GM18507 (cell line): ENCODE measurements around the gene TTLL13.
"Not testable (repeated sequence)": the region's sequence is repeated elsewhere in the genome, so short reads cannot be mapped to it uniquely, and the experiment has no call there.

Source experiments
- DNase-seq: peaks from one replicate; pipeline ENCODE4 v3.0.0; 2011; ENCODE audit warnings: low read depth; ENCODE audit not compliant: insufficient read length; ENCODE audit errors: extremely low spot score
- FAIRE-seq: peaks from 2 replicates; lab custom pipeline; 2011; peaks lifted over from hg19 to GRCh38; lab: Jason Lieb, UNC

The TTLL13 gene

GRCh38 chr15:90301707-90302300 is 52.4 kb downstream of the TTLL13 start:
- DNase-seq (no peak), FAIRE-seq (no peak)

- DNase-seq, FAIRE-seq: not testable (repeated sequence)
Measured at GRCh38 chr15:90305355-90305754, 56.0 kb downstream of the TTLL13 start.

GRCh38 chr15:90305932-90306331 is 56.6 kb downstream of the TTLL13 start:
- FAIRE-seq (no peak), DNase-seq (no peak)

- FAIRE-seq (peak; percentile 75), DNase-seq (peak; percentile 22)
Measured at GRCh38 chr15:90306560-90306959, 57.2 kb downstream of the TTLL13 start.

- DNase-seq (no peak), FAIRE-seq (no peak)
Measured at GRCh38 chr15:90307661-90308060, 58.3 kb downstream of the TTLL13 start.

- FAIRE-seq (no peak), DNase-seq (no peak)
Measured at GRCh38 chr15:90309020-90309419, 59.7 kb downstream of the TTLL13 start.
